HG03039 (cell line): ENCODE measurements around the gene BMP4.

Experiments
- ATAC-seq: cut with Tn5 transposase; IDR thresholded peaks from one replicate; pipeline ENCODE4 v1.9.1; 2021; ENCODE audit warnings: mild to moderate bottlenecking, moderate library complexity; ENCODE audit not compliant: unreplicated experiment

The BMP4 gene

DNA sequence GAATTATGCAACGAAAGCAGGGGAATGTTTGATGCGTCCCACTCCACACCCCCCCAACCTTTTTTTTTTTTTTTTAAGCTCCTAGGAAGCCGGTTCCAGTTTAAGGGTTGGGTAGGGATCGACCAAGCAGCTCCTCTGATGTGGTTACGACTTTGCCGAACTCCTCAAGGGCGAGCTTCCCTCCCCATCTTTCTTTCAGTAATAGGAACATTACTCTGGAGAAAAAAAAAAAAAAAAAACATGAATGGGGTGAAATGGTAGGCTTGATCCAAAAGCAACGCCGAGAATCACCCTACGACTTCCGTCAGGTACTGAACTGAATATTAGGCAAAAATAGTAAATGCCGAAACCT is 9.6 kb downstream of the BMP4 start:
- ATAC-seq = no peak

DNA sequence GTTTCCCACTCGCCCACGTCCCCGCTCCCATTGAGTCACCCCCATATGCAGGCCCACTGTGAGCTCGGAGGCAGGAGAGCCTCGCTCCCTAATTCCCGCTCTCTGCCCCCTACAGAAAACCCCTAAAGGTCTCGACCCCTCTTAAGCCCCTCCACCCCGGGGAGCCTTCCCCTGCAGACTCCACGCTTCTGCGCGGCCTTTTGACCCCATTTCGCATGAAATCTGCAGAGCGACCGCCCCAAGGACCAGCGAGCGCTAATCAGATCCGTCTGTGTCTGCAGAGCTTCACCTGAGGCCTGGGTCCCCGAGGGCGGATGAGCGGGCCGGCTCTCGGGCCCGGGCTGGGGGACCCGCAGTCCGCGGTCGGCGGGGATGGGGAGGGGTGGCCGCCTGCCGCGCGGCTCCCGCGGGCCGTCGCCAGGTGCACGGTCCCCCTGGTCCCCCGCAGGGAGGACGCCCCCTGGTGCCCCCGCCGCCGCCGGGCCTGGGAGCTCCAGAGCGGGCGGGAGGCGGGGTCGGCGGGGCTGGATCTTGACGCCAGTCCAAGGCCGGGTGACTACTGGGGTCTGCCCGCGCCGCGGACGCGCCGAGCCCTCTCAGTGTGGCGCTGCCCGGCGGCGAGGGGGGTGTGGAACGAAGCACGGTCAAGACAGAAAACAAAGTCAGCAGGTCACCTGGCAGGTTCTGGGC is 10.1 kb downstream of the BMP4 start:
- ATAC-seq = no peak

DNA sequence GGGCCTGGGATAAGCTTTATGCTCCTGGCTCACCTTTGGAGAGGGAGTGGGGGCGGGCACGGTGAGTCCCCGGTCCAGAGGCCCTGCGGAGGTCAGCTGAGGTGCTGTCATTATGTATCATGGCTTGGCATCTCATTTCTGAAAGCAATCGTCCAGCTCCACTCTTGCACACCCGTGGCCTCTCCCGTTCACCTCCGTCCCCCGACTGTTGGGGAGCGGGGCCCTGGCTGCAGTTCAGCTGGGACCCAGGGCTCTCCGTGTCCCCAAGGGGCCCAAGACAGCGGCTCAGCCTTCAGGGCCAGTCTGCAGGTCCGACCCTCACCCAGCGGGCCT is 10.6 kb downstream of the BMP4 start:
- ATAC-seq = no peak

DNA sequence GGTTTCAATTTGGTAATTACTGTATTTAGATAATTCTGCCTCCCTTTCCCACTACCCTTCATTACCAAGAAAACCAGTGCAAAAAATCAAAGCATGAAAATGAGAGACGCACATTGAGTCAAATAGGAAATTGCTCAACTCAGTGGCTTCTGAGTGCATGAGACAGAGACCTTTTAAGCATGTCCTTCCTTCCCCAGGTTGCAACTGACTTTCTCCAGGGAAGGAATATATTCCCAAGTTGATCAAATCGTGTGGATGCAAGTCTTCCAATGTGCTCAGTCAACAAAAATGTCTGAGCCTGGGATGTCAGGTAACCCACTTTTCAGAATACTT is 12.9 kb downstream of the BMP4 start:
- ATAC-seq = no peak

DNA sequence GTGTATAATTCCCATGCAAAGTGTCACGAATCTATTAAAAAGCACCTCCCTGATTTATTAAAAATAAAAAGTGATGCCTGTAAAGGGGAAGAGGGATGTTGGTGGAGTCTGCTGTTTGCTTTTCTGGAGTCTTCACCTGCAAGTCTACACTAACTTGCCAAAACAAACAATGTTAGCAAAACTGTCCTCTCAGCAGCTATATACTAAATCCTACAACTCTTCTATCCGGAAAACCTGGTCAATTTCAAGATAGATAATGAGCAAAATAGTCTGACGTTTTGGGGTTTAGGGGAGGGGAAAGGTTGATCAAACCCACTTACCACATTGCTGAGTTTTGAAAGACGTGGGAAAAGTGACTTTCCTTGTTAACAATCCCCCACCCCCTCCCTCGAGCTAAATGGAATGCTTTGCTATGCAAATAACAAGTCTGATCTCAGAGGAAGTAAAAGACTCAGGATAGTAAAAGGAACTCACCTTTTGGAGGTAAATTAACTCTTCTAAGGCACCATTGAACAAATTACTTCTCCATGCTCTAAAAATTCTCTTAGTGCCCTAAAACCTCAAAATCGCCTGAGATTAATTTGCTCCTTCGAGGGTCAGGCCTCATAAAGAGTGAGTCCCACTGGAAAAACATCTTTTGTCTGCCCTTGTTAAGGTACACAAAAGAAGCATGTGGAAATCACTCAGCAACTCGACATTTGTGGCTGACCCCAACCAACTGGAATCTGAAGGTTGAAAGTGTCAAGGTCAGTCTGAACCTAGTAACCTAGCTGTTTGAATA is 13.5 kb downstream of the BMP4 start:
- ATAC-seq = no peak

DNA sequence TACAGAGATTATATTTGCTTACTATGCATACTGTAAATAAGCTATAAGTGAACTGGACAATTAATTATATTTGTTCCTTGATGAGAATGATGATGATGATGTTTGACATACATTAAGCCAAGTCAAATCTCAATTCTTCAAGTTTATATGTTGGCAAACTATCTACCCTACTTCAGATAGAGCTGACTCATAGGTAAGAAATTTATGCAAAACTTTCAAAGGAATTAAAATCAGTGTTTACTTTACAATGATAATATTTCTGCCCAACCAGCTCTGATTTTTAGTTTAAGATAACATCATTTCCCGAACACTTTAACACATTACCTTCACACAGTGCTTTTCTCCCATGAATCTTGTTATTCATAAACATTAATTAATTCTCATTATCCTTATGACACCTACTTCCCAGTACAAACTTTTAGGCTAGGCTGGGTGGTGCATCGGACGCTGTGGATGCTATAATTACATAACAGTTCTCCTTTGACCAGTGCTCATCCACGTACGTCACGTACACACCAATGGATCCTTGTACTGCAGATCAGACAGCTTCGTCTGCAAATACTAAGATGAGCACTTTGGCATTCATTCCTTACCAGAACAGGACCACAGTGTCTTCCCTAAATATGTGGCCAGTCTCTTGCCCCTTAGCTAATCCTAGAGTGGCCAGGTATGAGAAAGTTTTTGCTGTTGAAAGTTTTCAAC is 18.3 kb downstream of the BMP4 start:
- ATAC-seq = no peak

DNA sequence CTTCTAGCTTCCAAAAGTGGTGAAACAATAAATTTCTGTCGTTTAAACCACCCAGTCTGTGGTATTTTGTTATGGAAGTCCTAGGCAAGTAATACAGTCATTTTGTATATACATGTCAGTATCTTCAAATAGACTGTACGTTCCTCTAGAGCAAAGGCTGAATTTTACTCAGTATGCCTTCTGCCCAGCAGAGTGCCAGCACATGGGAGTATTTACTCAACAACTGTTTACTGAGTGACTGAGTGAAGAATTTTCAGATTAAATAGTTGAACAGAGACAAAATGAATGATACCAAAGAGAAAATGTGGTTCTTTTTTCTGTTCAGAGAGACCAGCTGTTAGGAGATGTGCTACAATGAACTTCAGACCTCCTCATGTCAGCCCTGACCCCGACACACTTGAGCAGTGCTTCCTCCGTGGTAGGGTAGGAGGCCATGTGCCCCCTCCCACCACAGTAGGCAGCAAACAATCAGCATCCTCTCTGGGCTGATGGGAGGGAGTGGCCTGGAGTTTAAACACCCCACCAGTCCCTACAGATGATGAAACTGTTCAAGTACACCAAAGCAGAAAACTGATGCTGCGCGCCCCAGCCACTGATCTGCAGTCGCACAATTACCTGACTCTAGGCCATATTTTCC is 21.7 kb downstream of the BMP4 start:
- ATAC-seq = no peak

DNA sequence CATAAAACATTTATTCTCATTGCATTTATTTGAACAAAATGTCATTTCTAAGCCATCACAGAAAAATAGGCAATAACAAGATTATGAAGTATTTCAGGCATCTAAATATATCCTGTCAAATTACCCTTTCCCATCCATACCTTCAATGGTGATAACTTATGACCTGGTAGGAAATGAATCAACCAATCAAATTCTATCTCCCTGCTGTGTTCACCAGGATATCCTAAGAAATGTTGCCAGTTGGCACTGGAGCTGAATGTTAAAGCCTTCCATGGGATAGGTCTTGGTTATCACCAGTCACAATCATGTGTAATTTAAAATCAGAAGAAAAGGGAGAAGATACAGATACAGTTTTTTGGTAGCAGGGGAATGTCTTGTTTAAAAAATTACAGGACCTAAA is 23.7 kb downstream of the BMP4 start:
- ATAC-seq = no peak

DNA sequence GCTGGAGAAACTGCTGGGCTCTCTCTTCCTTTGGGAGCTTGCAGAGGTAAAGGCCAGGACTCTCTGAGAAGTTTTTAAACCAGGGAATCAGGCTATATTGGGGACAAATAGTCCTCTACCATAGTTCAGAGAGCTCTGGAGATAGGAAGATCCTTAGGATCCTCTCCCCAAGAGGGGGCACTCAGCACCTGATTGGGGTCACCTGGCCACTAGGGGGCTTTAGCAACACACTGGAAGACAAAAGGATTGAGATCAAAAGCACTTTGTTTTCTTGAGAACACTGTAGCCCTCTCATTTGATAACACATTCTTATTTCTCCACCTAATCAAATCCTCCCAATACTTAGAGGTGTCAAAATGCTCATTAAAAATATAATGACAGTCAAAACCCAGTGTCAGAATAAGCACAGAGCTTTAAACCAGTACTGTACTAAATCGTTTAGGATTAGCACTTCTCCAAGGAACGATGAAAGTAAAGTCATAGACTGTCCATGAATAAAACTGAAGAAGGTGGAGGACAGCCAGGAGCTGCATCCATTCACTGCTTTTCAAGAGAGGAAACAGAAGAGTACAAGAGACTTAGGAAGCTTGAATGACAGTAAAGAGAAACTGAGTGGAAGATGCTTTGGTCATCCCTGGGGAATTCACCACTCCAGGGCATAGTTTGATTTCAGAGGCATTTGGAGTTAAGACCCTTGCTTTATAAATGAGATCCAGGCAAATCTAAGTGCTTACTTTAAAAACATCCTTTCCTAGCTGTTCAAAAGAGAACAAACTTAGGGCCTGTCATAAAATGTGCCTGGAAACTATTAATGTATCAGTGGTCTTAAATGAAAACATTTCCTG is 26.5 kb downstream of the BMP4 start:
- ATAC-seq = no peak

DNA sequence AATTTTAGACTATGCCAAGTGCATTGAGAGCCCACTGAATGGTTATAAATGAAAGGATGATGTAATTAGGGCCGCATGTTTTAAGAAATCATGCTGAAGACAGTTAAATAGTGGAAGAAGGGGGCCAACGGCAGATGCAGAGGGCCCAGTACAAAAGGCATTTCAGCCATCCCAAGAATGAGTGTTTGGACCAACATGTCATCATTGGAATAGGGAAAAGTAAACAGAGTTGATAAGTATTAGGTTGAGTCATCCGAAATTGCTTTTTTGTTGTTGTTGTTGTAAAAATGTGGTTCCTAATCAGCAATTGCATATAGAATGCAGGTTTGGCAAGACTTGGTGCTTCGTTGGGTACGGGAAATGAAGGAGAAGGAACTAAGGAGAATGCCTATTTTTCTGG is 29.5 kb downstream of the BMP4 start:
- ATAC-seq = no peak

DNA sequence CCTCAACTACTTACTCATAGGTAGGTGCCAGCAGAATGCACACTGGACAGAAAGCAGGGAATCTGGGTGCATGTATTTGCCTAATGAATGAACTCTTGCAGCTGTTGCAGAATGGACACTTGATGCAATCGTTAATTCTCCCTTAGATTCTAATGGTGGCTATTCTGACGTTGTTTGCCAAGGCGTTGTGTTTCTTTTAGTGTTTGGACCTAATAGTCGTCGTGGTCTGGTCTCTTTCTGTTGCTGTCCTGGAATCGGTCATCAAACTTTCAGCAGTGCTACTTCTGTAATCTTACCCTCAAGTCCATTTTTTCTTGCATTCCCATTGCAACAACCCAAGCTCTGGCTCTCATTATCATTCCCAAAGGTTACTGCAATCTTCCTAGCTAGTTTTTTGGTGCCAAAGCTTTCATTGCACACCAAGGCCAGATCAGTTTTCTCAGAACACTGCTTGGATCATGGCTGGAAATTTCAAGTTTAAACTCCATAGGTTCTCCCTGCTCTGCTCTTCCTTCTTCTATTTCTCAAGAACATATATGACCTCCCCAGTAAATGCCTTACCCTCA is 31.3 kb downstream of the BMP4 start:
- ATAC-seq = no peak

DNA sequence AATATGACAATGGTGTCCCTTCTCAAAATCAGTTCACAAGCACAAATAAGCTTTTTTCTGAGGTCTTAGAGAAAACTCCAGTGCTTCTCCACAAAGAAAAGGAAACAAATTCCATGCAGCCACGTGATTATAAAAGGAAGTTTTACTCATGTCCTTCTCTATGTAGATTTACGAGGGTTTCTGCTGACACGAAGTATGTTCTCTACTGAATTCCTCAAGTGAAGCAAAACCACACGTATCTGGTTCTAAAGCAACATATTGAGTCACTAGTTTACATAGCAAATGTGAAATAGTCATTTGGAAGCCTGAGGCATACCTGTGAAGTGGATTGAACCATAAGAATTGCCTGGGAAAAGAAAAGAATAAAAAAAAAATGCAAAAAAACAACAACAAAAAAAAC is 31.9 kb downstream of the BMP4 start:
- ATAC-seq = no peak

DNA sequence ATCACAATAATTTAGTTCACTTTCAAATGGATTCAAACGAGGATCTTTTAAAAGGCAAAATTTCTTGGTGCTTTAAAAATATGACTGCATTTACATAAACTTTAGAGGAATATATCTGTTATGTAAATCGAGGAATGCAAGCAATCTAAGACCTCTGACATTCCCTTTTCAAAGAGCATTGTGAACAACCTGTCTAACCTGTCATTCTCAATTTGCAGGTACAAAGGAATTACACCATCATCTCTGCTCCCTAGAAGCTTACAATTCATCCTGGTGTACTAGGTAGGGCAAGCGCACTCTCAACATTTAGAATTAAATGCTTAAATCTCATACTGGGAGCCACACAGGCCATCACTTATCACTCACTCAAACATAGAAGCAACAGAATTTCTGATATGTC is 35.6 kb downstream of the BMP4 start:
- ATAC-seq = no peak

DNA sequence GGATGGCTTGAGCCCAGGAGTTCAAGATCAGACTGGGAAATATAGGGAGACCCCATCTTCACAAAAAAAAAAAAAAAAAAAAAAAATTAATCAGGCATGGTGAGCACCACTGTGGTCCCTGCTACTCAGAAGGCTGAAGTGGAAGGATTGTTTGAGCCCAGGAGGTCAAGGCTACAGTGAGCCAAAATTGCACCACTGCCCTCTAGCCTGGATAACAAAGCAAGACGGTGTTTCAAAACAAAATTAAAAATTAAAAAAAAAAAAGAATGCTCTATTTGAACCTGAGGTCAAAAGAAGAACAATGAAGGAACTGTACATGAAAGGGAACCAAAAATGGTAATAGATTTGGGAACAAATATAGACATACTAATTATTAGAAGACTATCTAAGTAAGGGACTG is 40.4 kb downstream of the BMP4 start:
- no peak for ATAC-seq

DNA sequence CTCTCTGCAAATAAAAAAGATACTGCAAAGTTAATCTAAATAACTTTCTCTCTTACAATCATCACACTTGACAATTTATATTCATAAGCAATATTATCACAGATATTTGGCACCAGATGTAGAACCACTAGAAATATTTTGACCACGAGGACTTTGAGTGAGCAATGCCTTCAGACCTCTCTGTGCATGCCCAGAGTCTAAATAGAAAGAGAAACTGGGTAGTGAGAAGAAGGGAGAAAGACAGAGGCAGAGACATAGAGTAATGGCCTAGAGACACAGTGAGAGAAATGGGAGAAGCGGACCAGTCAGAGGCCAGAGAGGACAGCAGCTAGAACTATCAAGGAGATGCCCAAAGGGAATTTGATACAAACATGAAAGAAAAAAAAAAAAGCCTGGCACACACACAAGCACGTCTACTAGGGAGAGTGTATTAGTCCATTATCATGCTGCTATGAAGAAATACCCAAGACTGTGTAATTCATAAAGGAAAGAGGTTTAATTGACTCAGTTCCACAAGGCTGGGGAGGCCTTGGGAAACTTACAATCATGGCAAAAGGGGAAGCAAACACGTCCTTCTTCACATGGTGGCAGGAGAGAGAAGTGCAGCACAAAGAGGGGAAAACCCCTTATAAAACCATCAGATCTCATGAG is 41.1 kb downstream of the BMP4 start:
- no peak for ATAC-seq

DNA sequence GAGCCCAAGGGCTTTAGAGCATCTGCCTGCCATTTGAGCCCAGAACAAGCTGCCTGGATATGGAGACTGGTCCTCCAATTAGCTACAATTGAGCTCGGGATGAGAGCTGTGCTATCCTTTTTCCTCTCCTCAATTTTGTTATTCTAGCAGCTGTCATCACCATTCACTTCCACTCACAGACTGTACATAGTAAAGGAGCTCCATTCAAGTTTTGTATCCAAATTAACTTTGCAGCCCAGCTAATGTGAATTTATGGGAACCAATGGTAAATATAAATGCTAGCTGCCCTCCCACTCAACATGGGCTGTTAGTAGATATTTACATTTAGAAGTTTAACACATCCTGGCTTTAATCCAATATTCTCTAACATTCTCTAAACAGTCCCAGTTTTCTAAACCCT is 44.6 kb downstream of the BMP4 start:
- ATAC-seq = no peak

DNA sequence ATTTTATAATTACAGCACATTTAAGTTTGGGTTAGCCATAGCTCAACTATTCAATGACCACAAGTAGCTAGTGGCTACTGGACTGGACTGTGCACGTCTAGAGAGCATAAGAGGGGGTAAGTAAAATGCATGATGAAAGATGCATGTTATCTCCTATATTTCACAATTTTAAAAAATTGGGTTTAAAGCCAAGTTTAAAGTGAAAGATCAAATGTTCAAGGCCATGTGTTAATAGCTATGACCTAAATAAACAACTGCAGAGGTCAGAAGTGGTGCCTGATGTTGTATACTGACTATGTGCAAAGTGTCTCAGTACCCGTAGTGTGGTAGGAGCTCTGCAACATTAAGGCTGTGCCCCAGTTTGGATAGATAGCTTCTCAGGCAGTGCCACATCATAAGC is 48.2 kb downstream of the BMP4 start:
- no peak for ATAC-seq

DNA sequence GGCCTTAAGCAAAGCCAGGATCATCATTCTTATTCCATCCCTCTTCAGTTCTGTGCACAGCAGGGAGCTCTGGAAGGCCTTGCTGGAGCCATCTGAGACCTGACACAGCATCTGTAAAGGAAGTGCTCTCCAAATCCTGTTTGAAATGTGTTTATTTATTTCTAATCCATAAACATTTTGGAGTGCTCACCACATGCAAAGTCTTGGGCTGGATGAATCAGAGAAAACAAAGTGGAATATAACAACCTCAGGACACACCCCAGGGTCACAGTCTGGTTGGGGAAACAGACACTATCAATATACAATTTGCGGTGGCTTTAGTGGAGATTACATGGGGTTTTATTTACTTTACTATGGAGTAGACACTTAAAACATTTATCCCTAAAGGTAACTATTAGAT is 54.3 kb downstream of the BMP4 start:
- ATAC-seq = no peak

DNA sequence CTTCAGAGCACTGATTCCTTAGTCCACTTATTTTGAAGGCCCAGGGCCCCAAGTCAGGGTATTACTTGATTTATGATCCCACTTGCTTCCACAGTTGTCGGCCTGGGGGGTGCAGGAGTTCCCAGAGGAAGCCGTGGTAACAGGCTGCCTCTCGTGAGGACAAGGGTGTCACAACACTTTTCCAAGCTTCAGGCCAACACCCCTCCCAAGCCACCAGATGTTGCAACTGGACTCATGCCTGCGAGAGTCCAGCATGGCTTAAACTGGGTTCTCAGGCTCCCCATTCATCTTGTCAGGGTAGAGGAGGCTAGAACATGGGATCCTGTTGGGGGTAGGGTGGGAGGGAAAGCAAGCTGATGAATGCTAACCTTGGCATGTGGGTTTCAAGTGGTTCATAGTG is 56.1 kb downstream of the BMP4 start:
- ATAC-seq = no peak
